Nephron (organoid): ENCODE measurements around the gene MAP3K8.

ENCODE experiments used
- H3K27ac Mint-ChIP-seq, 3 experiments: 2 replicates each; pipeline ENCODE4 v1.8.0; 2020; ENCODE audit warnings: mixed read lengths in 3 of 3, mild to moderate bottlenecking in 2 of 3, moderate library complexity in 1 of 3
- H3K27me3 Mint-ChIP-seq: 2 replicates; pipeline ENCODE4 v1.8.0; 2021; ENCODE audit warnings: low read depth, mild to moderate bottlenecking, moderate library complexity, mixed read lengths
- H3K36me3 Mint-ChIP-seq: 2 replicates; pipeline ENCODE4 v1.8.0; 2020; ENCODE audit warnings: low read depth, mixed read lengths
- H3K4me1 Mint-ChIP-seq: 2 replicates; pipeline ENCODE4 v1.8.0; 2020; ENCODE audit warnings: mixed read lengths
- H3K4me3 Mint-ChIP-seq, 3 experiments: 2 replicates each; pipeline ENCODE4 v1.8.0; 2020; ENCODE audit warnings: mild to moderate bottlenecking in 3 of 3, mixed read lengths in 3 of 3, moderate library complexity in 2 of 3
- H3K9me3 Mint-ChIP-seq: 2 replicates; pipeline ENCODE4 v1.8.0; 2020; ENCODE audit warnings: mixed read lengths
- TF ChIP-seq, protein P1 (sequence below), 3 experiments: fragments of 200-600 bp; sonication (generic); IDR thresholded peaks; one replicate each; pipeline ENCODE4 v1.5.0; 2021; ENCODE audit warnings: antibody characterized with exemption in 3 of 3; ENCODE audit not compliant: unreplicated experiment in 3 of 3

The MAP3K8 gene

DNA sequence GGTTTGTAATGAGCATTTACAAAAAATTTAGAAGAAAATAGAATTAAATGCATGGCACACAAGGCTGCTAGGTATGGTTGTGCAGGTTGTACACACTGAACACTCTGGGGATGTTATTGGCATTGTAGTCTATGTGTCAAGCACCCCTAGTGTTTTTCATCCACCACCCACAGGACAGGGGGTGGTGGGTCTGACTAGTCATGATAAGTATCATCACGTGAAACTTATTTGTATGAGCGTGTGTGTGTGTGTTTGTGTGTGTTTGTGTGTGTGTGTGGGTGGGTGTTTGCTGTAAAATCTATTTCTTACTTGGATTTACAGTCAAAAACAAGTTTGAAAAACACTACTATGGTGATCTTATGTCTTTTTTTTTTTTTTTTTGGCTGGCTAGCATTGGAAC is 66.5 kb downstream of the MAP3K8 start:
- H3K27ac Mint-ChIP-seq = no peak overlapping the region
- no peak overlapping the region for H3K4me3 Mint-ChIP-seq
- TF ChIP-seq, protein P1, sequence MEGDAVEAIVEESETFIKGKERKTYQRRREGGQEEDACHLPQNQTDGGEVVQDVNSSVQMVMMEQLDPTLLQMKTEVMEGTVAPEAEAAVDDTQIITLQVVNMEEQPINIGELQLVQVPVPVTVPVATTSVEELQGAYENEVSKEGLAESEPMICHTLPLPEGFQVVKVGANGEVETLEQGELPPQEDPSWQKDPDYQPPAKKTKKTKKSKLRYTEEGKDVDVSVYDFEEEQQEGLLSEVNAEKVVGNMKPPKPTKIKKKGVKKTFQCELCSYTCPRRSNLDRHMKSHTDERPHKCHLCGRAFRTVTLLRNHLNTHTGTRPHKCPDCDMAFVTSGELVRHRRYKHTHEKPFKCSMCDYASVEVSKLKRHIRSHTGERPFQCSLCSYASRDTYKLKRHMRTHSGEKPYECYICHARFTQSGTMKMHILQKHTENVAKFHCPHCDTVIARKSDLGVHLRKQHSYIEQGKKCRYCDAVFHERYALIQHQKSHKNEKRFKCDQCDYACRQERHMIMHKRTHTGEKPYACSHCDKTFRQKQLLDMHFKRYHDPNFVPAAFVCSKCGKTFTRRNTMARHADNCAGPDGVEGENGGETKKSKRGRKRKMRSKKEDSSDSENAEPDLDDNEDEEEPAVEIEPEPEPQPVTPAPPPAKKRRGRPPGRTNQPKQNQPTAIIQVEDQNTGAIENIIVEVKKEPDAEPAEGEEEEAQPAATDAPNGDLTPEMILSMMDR (IDR thresholded peaks at IDR 0.05; ENCODE audit: unreplicated experiment in 3 of 3) = no peak
- peaks cover 2% of the 10 kb centered on the region for H3K4me1 Mint-ChIP-seq
- H3K36me3 Mint-ChIP-seq = no peaks in the 10 kb centered on the region
- no peaks in the 10 kb centered on the region for H3K9me3 Mint-ChIP-seq
- peaks cover 16% of the 10 kb centered on the region for H3K27me3 Mint-ChIP-seq

DNA sequence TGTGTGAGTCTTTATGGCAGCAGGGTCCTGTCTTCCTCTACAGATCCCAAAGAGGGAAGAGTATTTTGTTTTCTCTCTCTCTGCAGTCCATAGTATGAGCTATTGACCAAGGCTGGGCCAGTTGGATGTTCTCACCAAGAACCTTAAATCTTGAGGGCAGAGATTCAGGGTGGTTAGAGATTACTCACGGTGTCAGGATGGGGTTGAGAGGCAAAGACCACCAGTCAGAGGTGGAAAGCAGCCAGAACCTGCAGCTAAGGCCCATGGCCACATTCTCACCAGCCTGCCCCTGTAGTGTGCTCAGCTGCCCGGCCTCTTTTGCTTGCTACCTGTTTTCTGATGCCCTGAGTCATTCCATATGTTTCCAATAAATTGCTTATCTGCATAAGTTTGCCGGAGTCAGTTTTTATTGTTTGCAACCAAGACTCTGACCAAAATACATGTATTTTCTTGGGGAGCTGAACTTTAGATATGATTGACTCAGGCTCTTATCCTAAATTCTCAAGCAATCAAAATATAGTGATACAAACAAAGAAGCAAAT is 67.0 kb downstream of the MAP3K8 start:
- Mint-ChIP-seq H3K27ac (no peak overlapping the region), H3K27me3 (peaks cover 16% of the 10 kb centered on the region), H3K4me1 (peaks cover 6% of the 10 kb centered on the region), H3K36me3 (no peaks in the 10 kb centered on the region), H3K4me3 (no peak overlapping the region), H3K9me3 (no peaks in the 10 kb centered on the region)
- TF ChIP-seq, protein P1 (IDR thresholded peaks at IDR 0.05; ENCODE audit: unreplicated experiment in 3 of 3) = no peak

DNA sequence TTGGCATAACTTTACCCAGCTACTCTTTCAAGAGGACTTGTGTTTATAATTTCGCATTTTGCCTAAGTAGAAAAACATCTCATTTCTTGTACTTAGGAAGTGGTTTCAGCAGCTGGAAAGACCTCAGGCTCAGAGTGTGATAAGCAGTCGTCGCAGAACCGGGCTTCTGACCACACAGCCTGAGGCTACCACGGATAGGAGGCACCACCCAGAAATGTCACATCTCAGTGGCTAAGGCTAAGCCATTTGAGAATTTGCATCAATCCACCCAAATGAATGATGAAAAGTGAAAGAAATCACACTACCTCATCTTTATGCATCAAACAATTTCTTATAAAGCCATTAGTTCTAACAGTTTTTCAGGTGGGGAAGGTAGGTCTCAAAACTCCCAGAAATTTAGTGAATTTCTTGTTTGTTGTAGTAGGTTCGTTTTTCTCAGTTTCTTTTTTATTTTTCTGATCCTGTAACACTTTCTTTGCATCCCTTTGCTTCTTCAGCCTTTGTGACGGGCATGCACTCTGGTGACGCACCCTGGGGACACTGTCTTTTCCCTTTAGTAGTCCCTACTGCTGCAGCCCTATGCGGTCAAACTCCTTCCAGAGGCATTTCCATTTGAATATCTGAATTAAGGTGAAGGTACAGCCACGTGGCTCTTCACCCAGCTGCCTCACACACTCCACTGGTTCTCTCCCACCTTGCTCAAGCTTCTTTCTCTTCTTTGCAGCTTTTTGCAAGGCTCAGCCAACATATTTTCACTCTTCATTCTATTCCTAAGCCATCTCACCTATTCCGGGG is 68.5 kb downstream of the MAP3K8 start:
- Mint-ChIP-seq H3K27ac (no peak overlapping the region), H3K27me3 (peaks cover 16% of the 10 kb centered on the region), H3K9me3 (no peaks in the 10 kb centered on the region), H3K36me3 (no peaks in the 10 kb centered on the region), H3K4me1 (peaks cover 6% of the 10 kb centered on the region), H3K4me3 (no peak overlapping the region)
- TF ChIP-seq, protein P1 (IDR thresholded peaks at IDR 0.05; ENCODE audit: unreplicated experiment in 3 of 3) = no peak

DNA sequence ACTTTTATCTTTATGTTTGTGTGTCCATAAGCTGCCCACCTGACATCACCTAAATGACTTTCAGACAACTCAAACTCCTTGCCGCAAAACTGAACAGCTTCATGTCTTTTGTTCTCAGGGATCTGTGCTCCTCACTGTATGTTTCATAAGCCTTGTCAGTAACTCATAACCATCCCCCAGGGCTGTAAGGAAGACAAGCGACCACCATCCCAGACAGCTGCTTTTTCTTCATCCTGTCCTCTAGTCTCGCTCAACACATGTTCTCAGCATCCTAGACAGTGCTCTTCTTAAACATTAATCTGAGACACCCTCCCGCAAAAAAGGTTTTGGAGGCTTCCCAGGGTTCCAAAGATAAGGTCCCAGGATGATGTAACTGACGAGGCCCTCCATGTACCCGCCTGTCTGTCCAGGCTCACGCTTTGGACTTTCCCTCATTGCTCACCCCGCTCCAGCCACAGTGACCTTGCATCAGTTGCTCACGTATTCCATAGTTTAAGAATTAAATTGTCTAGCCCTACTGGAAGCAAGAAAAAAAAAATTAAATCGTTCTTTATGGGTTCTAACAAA is 69.8 kb downstream of the MAP3K8 start:
- H3K9me3 Mint-ChIP-seq = no peaks in the 10 kb centered on the region
- TF ChIP-seq, protein P1 (IDR thresholded peaks at IDR 0.05; ENCODE audit: unreplicated experiment in 3 of 3) = no peak
- H3K4me3 Mint-ChIP-seq = no peak overlapping the region
- peaks cover 16% of the 10 kb centered on the region for H3K27me3 Mint-ChIP-seq
- H3K27ac Mint-ChIP-seq = no peak overlapping the region
- no peaks in the 10 kb centered on the region for H3K36me3 Mint-ChIP-seq
- H3K4me1 Mint-ChIP-seq = peaks cover 6% of the 10 kb centered on the region

DNA sequence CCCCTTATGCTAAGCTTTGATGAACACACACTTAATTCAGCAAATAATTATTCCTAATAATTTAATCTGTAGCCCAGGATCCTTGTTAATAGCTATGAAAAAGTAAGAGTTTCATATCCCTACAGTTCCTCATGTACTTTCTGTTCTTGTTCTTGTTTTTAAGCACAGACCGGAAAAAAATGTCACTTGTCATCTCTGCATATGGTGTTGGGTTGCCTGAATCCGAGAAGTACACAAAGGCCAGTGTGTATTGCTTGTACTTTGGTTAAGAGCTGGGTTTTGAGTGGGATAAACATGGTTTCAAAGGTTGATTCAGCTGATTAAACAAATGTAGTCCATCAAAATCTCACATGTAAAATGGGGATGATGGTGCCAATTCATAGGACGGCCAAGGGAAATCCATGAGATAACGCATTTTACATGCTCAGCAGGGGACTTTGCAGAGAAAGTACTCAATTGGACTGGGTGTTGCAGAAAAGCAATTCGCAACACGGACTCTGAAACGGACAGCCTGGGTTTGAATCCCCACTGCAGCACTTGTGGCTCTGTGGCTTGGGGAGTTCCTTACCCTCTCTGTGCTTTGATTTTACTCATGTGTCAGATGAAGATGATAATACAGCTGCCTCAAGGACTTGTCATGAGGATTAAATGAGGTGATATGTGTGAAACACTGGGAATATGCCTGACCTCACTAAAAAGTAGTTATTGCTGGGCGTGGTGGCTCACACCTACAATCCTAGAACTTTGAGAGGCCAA is 71.7 kb downstream of the MAP3K8 start:
- Mint-ChIP-seq H3K27ac (no peak overlapping the region), H3K27me3 (peaks cover 11% of the 10 kb centered on the region), H3K36me3 (no peaks in the 10 kb centered on the region), H3K4me3 (no peak overlapping the region), H3K9me3 (no peaks in the 10 kb centered on the region), H3K4me1 (peaks cover 21% of the 10 kb centered on the region)
- TF ChIP-seq, protein P1 (IDR thresholded peaks at IDR 0.05; ENCODE audit: unreplicated experiment in 3 of 3) = no peak
